ENCODE results near the gene KRTAP9-7.
"Not testable (repeated sequence)": the region's sequence is repeated elsewhere in the genome, so short reads cannot be mapped to it uniquely, and the experiment has no call there.

DNA sequence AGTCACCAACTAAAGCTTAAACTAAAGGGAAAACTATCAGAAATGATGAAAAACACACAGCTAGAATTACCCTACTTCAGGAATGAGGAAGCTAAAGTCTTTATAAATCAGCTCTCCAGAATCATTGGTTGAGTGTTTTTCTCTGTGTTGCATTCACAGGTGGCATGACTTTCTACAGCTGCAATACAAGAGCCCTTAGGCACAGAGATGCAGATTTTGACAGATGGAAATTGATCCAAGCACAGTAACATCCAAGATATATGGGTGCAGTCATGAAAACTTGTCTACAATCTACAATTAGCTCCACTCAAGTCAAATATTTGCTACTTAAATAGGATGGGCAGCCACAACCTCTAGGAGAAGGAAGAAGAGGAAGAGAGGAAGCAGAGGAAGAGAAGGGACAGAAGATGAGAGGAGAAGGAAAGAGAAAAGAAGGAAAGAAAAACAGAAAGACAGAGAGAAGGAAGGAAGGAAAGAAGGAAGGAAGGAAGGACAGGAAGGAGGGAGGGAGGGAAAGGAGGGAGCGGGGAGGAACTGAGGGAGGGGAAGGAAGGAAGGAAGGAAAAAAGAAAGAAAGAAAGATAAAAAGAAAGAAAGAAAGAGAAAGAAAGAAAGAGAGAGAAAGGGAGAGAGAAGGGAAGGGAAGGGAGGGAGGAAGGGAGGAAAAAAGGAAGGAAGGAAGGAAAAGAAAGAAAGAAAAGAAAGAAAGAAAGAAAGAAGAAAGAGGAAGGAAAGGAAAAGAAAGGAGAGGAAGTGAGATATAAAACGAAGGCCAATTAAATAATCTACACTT is 28.3 kb upstream of the KRTAP9-7 start:
- TF ChIP-seq, protein P1, sequence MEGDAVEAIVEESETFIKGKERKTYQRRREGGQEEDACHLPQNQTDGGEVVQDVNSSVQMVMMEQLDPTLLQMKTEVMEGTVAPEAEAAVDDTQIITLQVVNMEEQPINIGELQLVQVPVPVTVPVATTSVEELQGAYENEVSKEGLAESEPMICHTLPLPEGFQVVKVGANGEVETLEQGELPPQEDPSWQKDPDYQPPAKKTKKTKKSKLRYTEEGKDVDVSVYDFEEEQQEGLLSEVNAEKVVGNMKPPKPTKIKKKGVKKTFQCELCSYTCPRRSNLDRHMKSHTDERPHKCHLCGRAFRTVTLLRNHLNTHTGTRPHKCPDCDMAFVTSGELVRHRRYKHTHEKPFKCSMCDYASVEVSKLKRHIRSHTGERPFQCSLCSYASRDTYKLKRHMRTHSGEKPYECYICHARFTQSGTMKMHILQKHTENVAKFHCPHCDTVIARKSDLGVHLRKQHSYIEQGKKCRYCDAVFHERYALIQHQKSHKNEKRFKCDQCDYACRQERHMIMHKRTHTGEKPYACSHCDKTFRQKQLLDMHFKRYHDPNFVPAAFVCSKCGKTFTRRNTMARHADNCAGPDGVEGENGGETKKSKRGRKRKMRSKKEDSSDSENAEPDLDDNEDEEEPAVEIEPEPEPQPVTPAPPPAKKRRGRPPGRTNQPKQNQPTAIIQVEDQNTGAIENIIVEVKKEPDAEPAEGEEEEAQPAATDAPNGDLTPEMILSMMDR (conservative IDR thresholded peaks at IDR 0.05) = not testable (repeated sequence)
- not testable (repeated sequence) for TF ChIP-seq EZH2 (IDR thresholded peaks at IDR 0.05; ENCODE audit: low read depth)

All from PC-9 (cell line).